Coronary artery (tissue), 2 donors: ENCODE measurements around the gene SPAAR.
A peak's percentile ranks its signal among the peaks of the same experiment; 100 is the strongest.

Experiments used
- DNase-seq: peaks from one replicate; pipeline ENCODE4 v3.0.0-alpha.2; 2017; ENCODE audit warnings: low spot score
- H3K27ac ChIP-seq, 2 donors: fragments of 200-600 bp; sonication (generic); one replicate each; pipeline ENCODE4 v1.5.1; 2016 to 2019
- H3K4me3 ChIP-seq: fragments of 200-600 bp; sonication (generic); 2 replicates; pipeline ENCODE4 v1.5.1; 2016; ENCODE audit warnings: mild to moderate bottlenecking, moderate library complexity
- CTCF ChIP-seq: fragments of 200-600 bp; sonication (generic); IDR thresholded peaks from one replicate; pipeline ENCODE4 v1.5.1; 2019; ENCODE audit warnings: antibody characterized with exemption

SPAAR gene

GRCh38 chr9:35948901-35949318 is 39.6 kb downstream of the SPAAR start:
- TF ChIP-seq CTCF: no peak
- Histone ChIP-seq H3K4me3 (no peak overlapping the region), H3K27ac (peak overlapping the region in 1 of 2 donors; percentile 17)
- no peak for DNase-seq

GRCh38 chr9:35951736-35952135 is 42.4 kb downstream of the SPAAR start:
- no peak for DNase-seq
- TF ChIP-seq CTCF: no peak
- peak overlapping the region in 1 of 2 donors; percentile 43 for H3K27ac ChIP-seq
- H3K4me3 ChIP-seq: no peak overlapping the region

GRCh38 chr9:35952526-35953191 is 43.4 kb downstream of the SPAAR start:
- Histone ChIP-seq H3K27ac (no peak overlapping the region), H3K4me3 (no peak overlapping the region)
- no peak for DNase-seq
- no peak for TF ChIP-seq CTCF

GRCh38 chr9:35954942-35955546 is 45.8 kb downstream of the SPAAR start:
- Histone ChIP-seq H3K4me3 (no peak overlapping the region), H3K27ac (no peak overlapping the region)
- peak; percentile 60 for TF ChIP-seq CTCF
- DNase-seq: no peak

GRCh38 chr9:35956651-35957050 is 47.4 kb downstream of the SPAAR start:
- Histone ChIP-seq H3K4me3 (no peak overlapping the region), H3K27ac (no peak overlapping the region)
- no peak for TF ChIP-seq CTCF
- DNase-seq: no peak

- no peak for DNase-seq
- no peak within 1 kb of the TSS for H3K4me3 ChIP-seq
- H3K27ac ChIP-seq: no peak within 1 kb of the TSS
- no peak for TF ChIP-seq CTCF
These were observed 49.0 kb downstream of the SPAAR start, which contains the start of gene OR2S2 for GRCh38 chr9:35958104-35958837. OR2S2 (minus strand) TSS chr9:35958154; CDS start chr9:35958098, 56 bp downstream.
